Measurements from ENCODE around the gene BTBD10. TPM values are rescaled to one million over a fixed set of nuclear protein-coding genes. Genes with fewer than 3 reads are reported as not detected.
"Not testable (repeated sequence)": the region's sequence is repeated elsewhere in the genome, so short reads cannot be mapped to it uniquely, and the experiment has no call there.

The BTBD10 gene
- total RNA-seq, 4 donors from 2014 or later: 26.9 to 36.6 (median 35.3) TPM

GRCh38 chr11:13446444-13446843 is 16.6 kb downstream of the BTBD10 start:
- Histone ChIP-seq H3K4me3 (replicated peaks in 1 of 3) (no peak overlapping the region), H3K27ac (no peak overlapping the region)
- intact Hi-C loops (cut with DNase I): no loop called here

GRCh38 chr11:13445588-13445987 is 17.4 kb downstream of the BTBD10 start:
- Histone ChIP-seq H3K27me3 (no peaks in the 10 kb centered on the region), H3K27ac (no peak overlapping the region), H3K36me3 (no peaks in the 10 kb centered on the region), H3K4me1 (peaks cover 1 to 4% of the 10 kb centered on the region in 2 donors), H3K4me3 (replicated peaks in 1 of 3) (no peak overlapping the region), H3K9me3 (no peaks in the 10 kb centered on the region)
- WGBS, 2 donors: 97 to 99% methylated on average over 2 of the region's 2 CpGs
- TF ChIP-seq, protein P1, sequence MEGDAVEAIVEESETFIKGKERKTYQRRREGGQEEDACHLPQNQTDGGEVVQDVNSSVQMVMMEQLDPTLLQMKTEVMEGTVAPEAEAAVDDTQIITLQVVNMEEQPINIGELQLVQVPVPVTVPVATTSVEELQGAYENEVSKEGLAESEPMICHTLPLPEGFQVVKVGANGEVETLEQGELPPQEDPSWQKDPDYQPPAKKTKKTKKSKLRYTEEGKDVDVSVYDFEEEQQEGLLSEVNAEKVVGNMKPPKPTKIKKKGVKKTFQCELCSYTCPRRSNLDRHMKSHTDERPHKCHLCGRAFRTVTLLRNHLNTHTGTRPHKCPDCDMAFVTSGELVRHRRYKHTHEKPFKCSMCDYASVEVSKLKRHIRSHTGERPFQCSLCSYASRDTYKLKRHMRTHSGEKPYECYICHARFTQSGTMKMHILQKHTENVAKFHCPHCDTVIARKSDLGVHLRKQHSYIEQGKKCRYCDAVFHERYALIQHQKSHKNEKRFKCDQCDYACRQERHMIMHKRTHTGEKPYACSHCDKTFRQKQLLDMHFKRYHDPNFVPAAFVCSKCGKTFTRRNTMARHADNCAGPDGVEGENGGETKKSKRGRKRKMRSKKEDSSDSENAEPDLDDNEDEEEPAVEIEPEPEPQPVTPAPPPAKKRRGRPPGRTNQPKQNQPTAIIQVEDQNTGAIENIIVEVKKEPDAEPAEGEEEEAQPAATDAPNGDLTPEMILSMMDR (IDR thresholded peaks at IDR 0.05): no peak
- no peak for TF ChIP-seq POLR2A (IDR thresholded peaks at IDR 0.05)
- intact Hi-C loops (cut with DNase I): no loop called here
- DNase-seq: no peak

More at GRCh38 chr11:13446444-13446843, 16.6 kb downstream of the BTBD10 start:
- H3K9me3 ChIP-seq: no peaks in the 10 kb centered on the region
- no peaks in the 10 kb centered on the region for H3K36me3 ChIP-seq
- no peaks in the 10 kb centered on the region for H3K27me3 ChIP-seq
- H3K4me1 ChIP-seq: peaks cover 9 to 10% of the 10 kb centered on the region in 2 donors
- no peak for DNase-seq
- TF ChIP-seq, protein P1 (IDR thresholded peaks at IDR 0.05): no peak
- TF ChIP-seq POLR2A (IDR thresholded peaks at IDR 0.05): no peak

- Histone ChIP-seq H3K27ac (no peak overlapping the region), H3K4me3 (replicated peaks in 1 of 3) (no peak overlapping the region)
- peak in 1 of 2 donors; percentile 11 for DNase-seq
Measured at GRCh38 chr11:13440100-13440855, 22.7 kb downstream of the BTBD10 start.

DNA sequence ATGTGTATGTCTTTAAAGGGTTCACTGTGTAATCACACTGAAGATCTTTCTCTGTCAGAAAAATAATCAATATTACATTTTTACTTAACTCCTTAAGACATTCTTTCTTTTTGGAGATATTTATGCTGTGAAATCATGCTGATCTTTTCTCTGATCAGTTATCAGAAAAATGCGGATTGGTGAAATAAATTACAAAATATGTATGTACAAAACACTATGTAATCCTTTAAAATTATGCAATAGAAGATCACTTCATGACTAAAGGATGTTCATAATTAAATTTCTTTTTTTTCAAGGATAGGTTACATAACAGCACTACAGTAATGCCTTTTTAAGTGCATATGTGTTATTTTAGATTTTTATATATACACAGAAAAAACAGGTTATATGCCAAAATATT is 24.7 kb downstream of the BTBD10 start:
- intact Hi-C loops (cut with DNase I): no loop called here
- WGBS, 2 donors: 95 to 97% methylated on average over 1 of the region's 1 CpG
- H3K27me3 ChIP-seq: no peaks in the 10 kb centered on the region
- DNase-seq: no peak
- no peaks in the 10 kb centered on the region for H3K4me1 ChIP-seq
- no peak overlapping the region for H3K4me3 ChIP-seq (replicated peaks in 1 of 3)
- no peaks in the 10 kb centered on the region for H3K9me3 ChIP-seq
- H3K36me3 ChIP-seq: no peaks in the 10 kb centered on the region
- no peak overlapping the region for H3K27ac ChIP-seq
- TF ChIP-seq POLR2A (IDR thresholded peaks at IDR 0.05): no peak
- TF ChIP-seq, protein P1 (IDR thresholded peaks at IDR 0.05): no peak

More at GRCh38 chr11:13440100-13440855, 22.7 kb downstream of the BTBD10 start:
- H3K36me3 ChIP-seq: no peaks in the 10 kb centered on the region
- WGBS, 2 donors: 38 to 44% methylated on average over 8 of the region's 8 CpGs
- H3K4me1 ChIP-seq: no peaks in the 10 kb centered on the region
- no peaks in the 10 kb centered on the region for H3K9me3 ChIP-seq
- TF ChIP-seq, protein P1 (IDR thresholded peaks at IDR 0.05): no peak
- TF ChIP-seq POLR2A (IDR thresholded peaks at IDR 0.05): no peak
- H3K27me3 ChIP-seq: no peaks in the 10 kb centered on the region
- intact Hi-C loops (cut with DNase I): no loop called here

DNA sequence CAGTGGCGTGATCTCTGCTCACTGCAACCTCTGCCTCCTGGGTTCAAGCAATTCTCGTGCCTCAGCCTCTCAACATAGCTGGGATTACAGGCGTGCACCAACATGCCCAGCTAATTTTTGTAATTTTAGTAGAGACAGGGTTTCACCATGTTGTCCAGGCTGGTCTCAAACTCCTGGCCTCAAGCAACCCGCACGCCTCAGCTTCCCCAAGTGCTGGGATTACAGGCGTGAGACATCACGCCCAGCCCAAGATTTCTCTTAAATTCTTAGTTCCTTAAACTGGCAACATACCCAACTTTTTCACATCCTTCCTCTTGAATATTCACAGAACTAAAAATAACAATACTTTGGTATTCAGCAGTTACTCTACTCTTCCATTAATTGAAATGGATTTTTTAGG is 26.2 kb downstream of the BTBD10 start:
- H3K4me1 ChIP-seq; H3K27ac ChIP-seq; DNase-seq; H3K36me3 ChIP-seq; H3K27me3 ChIP-seq; H3K4me3 ChIP-seq (replicated peaks in 1 of 3); H3K9me3 ChIP-seq; intact Hi-C loops (cut with DNase I): not testable (repeated sequence)
- 96% methylated on average over 7 of the region's 7 CpGs for WGBS, 2 donors
